Measurements from ENCODE around the gene TP53AIP1. TPM values are rescaled to one million over a fixed set of nuclear protein-coding genes. Genes with fewer than 3 reads are reported as not detected.

Gene TP53AIP1, protein sequence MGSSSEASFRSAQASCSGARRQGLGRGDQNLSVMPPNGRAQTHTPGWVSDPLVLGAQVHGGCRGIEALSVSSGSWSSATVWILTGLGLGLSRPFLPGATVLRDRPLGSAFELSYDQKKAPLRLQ
- 0.61 and 0.78 TPM in 2 replicates for total RNA-seq (2022)
- percentile 36 among the genes with signal in this experiment for Bru-seq, nascent RNA
- BruChase-seq, experiment 1, labeled RNA remaining after a 6-hour chase: percentile 54 among the genes with signal in this experiment
- percentile 41 among the genes with signal in this experiment for BruChase-seq, experiment 2, labeled RNA remaining after a 2-hour chase
- long read RNA-seq, partial matches to known transcripts: 1 of 1 reads
- long read RNA-seq, other reads (novel, unspliced or antisense): 0 of 1 reads

DNA sequence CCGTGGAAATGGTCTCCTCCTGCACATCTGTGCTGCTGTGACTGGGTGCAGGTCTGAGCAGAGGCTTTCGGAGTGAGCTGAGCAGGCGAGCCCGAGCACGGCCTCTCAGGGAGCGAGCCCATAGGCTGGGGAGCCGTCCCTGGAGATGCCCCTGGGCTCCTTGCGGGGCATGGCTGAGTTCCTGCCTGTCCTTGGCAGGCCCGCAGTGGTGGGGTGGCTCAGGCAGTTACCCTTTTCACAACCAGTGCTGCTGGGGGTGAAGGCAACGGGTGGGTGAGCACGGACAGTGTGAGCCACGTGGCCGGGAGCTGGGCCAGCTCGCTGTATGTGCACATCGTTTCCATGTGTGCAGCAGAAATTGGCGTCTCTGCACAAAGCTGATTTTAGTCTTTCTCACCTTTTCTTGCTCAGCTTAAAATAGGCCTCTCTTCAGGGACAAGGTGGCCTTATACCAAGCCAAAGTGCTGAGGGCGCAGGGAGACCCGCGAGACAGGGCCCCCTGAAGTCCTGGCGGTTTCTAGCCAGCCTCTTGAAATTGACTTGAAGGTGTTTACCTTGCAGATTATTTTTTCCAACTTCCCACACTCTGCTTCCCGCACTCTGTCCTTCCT lies at the start of gene TP53AIP1:
Gene TP53AIP1 (minus strand): TSS at position 55 of the 611 bp plus-strand sequence. CDS start 5,053 bp downstream, outside the sequence.
- Mint-ChIP-seq H3K36me3 (ENCODE audit: insufficient read depth, unreplicated experiment) (peaks cover 7% of the 10 kb centered on the region), H3K4me1 (ENCODE audit: low read depth, unreplicated experiment) (no peaks in the 10 kb centered on the region), H3K27ac (ENCODE audit: unreplicated experiment) (no peak within 1 kb of the TSS), H3K9me3 (ENCODE audit: low read depth, unreplicated experiment) (no peaks in the 10 kb centered on the region), H3K4me3 (ENCODE audit: low read depth, unreplicated experiment) (no peak within 1 kb of the TSS), H3K27me3 (ENCODE audit: unreplicated experiment) (peaks cover 11% of the 10 kb centered on the region)
- no peak for TF ChIP-seq CTCF (IDR thresholded peaks at IDR 0.05; ENCODE audit: unreplicated experiment)
- CTCF ChIA-PET: no interaction called here
- no TSS peak for BruUV-seq (replicated peaks)
- no peak for DNase-seq
- intact Hi-C loops (cut with micrococcal nuclease; ENCODE audit: unreplicated experiment): no loop called here

- no peaks in the 10 kb centered on the region for H3K9me3 Mint-ChIP-seq (ENCODE audit: low read depth, unreplicated experiment)
- no TSS peak for BruUV-seq (replicated peaks)
- CTCF ChIA-PET: no interaction called here
- no peak for DNase-seq
- TF ChIP-seq CTCF (IDR thresholded peaks at IDR 0.05; ENCODE audit: unreplicated experiment): no peak
- no peaks in the 10 kb centered on the region for H3K4me1 Mint-ChIP-seq (ENCODE audit: low read depth, unreplicated experiment)
- intact Hi-C loops (cut with micrococcal nuclease; ENCODE audit: unreplicated experiment): no loop called here
- H3K36me3 Mint-ChIP-seq (ENCODE audit: insufficient read depth, unreplicated experiment): peaks cover 11% of the 10 kb centered on the region
- H3K4me3 Mint-ChIP-seq (ENCODE audit: low read depth, unreplicated experiment): no peak overlapping the region
- no peaks in the 10 kb centered on the region for H3K27me3 Mint-ChIP-seq (ENCODE audit: unreplicated experiment)
- H3K27ac Mint-ChIP-seq (ENCODE audit: unreplicated experiment): no peak overlapping the region
Measured at GRCh38 chr11:128988242-128988970, 45.7 kb upstream of the TP53AIP1 start.

DNA sequence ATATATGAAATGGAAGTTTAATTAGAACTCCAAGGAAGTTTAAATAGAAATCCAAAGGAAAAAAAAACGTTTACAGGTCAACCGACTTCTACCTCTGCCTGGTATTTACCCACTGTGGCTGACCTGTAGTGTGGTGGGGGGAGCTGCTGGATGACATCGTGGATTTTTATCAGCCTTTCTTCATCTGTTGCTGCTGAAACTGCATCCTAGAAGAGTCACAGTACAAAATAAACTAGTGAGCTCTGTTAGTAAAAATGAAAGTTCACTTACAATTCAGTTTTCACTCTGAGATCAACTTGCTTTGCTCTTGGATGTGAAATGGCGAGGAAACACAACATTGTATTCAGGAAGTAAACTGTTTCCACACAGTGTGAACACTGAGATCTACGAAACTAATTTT lies 43.2 kb upstream of the TP53AIP1 start:
- Mint-ChIP-seq H3K36me3 (ENCODE audit: insufficient read depth, unreplicated experiment) (peaks cover 11% of the 10 kb centered on the region), H3K9me3 (ENCODE audit: low read depth, unreplicated experiment) (no peaks in the 10 kb centered on the region), H3K27me3 (ENCODE audit: unreplicated experiment) (no peaks in the 10 kb centered on the region), H3K4me3 (ENCODE audit: low read depth, unreplicated experiment) (no peak overlapping the region), H3K4me1 (ENCODE audit: low read depth, unreplicated experiment) (no peaks in the 10 kb centered on the region), H3K27ac (ENCODE audit: unreplicated experiment) (no peak overlapping the region)
- DNase-seq: no peak
- CTCF ChIA-PET: no interaction called here
- intact Hi-C loops (cut with micrococcal nuclease; ENCODE audit: unreplicated experiment): no loop called here
- TF ChIP-seq CTCF (IDR thresholded peaks at IDR 0.05; ENCODE audit: unreplicated experiment): no peak
- no TSS peak for BruUV-seq (replicated peaks)

GRCh38 chr11:128983023-128983422 lies 40.4 kb upstream of the TP53AIP1 start:
- BruUV-seq (replicated peaks): no TSS peak
- H3K36me3 Mint-ChIP-seq (ENCODE audit: insufficient read depth, unreplicated experiment): peaks cover 11% of the 10 kb centered on the region
- no peak for DNase-seq
- no peaks in the 10 kb centered on the region for H3K9me3 Mint-ChIP-seq (ENCODE audit: low read depth, unreplicated experiment)
- H3K27ac Mint-ChIP-seq (ENCODE audit: unreplicated experiment): no peak overlapping the region
- H3K4me3 Mint-ChIP-seq (ENCODE audit: low read depth, unreplicated experiment): no peak overlapping the region
- no peak for TF ChIP-seq CTCF (IDR thresholded peaks at IDR 0.05; ENCODE audit: unreplicated experiment)
- intact Hi-C loops (cut with micrococcal nuclease; ENCODE audit: unreplicated experiment): loop anchor here (5.0 kb wide), 1 partner anchor 39 kb away; no protein-coding TSS in a partner anchor
- no peaks in the 10 kb centered on the region for H3K27me3 Mint-ChIP-seq (ENCODE audit: unreplicated experiment)
- CTCF ChIA-PET: no interaction called here
- H3K4me1 Mint-ChIP-seq (ENCODE audit: low read depth, unreplicated experiment): no peaks in the 10 kb centered on the region

All from Calu3 (cell line).